Smooth muscle cell (in vitro differentiated cells): ENCODE data around the gene CBX7. TPM values are rescaled to one million over a fixed set of nuclear protein-coding genes. Genes with fewer than 3 reads are reported as not detected.
A peak's percentile ranks its signal among the peaks of the same experiment; 100 is the strongest.
"Not testable (repeated sequence)": the region's sequence is repeated elsewhere in the genome, so short reads cannot be mapped to it uniquely, and the experiment has no call there.

Experiments used
- DNase-seq: peaks from one replicate; lab custom pipeline; 2025; ENCODE audit not compliant: unreplicated experiment; lab: John Stamatoyannopoulos, UW
- H2AFZ ChIP-seq: fragments of 200-600 bp; sonication (generic); 2 replicates; pipeline ENCODE4 v1.6.0; 2016; ENCODE audit warnings: antibody characterized with exemption, low read depth, mild to moderate bottlenecking
- H3F3A ChIP-seq: fragments of 200-600 bp; sonication (generic); 2 replicates; pipeline ENCODE4 v1.6.0; 2017; ENCODE audit warnings: antibody characterized with exemption, low read depth
- H3K27ac ChIP-seq: fragments of 200-600 bp; sonication (generic); 2 replicates; pipeline ENCODE4 v1.5.1; 2016; ENCODE audit warnings: low read depth, mild to moderate bottlenecking
- H3K27me3 ChIP-seq: fragments of 200-600 bp; sonication (generic); 2 replicates; pipeline ENCODE4 v1.6.1; 2016; ENCODE audit warnings: low read depth, mild to moderate bottlenecking
- H3K36me3 ChIP-seq: fragments of 200-600 bp; sonication (generic); 2 replicates; pipeline ENCODE4 v1.5.1; 2016; ENCODE audit warnings: low read depth
- H3K4me1 ChIP-seq: fragments of 200-600 bp; sonication (generic); 2 replicates; pipeline ENCODE4 v1.5.1; 2016; ENCODE audit warnings: low read depth
- H3K4me2 ChIP-seq: fragments of 200-600 bp; sonication (generic); 2 replicates; pipeline ENCODE4 v1.6.0; 2016; ENCODE audit warnings: mild to moderate bottlenecking
- H3K4me3 ChIP-seq: fragments of 200-600 bp; sonication (generic); 2 replicates; pipeline ENCODE4 v1.5.1; 2016; ENCODE audit warnings: mild to moderate bottlenecking
- H3K79me2 ChIP-seq: fragments of 200-600 bp; sonication (generic); 2 replicates; pipeline ENCODE4 v1.6.0; 2016; ENCODE audit warnings: low read depth, mild to moderate bottlenecking
- H3K9ac ChIP-seq: fragments of 200-600 bp; sonication (generic); 2 replicates; pipeline ENCODE4 v1.6.0; 2016; ENCODE audit warnings: low read depth
- H3K9me3 ChIP-seq: fragments of 200-600 bp; sonication (generic); replicated peaks from 2 replicates; pipeline ENCODE4 v1.5.1; 2016; ENCODE audit warnings: low read depth
- H4K20me1 ChIP-seq: fragments of 200-600 bp; sonication (generic); 2 replicates; pipeline ENCODE4 v1.6.0; 2016; ENCODE audit warnings: low read depth
- CTCF ChIP-seq: fragments of 200-600 bp; sonication (generic); IDR thresholded peaks from 2 replicates; pipeline ENCODE4 v1.5.1; 2017; ENCODE audit warnings: borderline replicate concordance, mild to moderate bottlenecking, antibody characterized with exemption; ENCODE audit not compliant: insufficient read depth, poor library complexity, severe bottlenecking
- WGBS: methylation state at CpG from one replicate; pipeline ENCODE4 v1.1.7; 2016; ENCODE audit warnings: low lambda C conversion rate; 5-methylcytosine and 5-hydroxymethylcytosine counted together
- polyA plus RNA-seq: library from polyadenylated mRNA; unstranded; fragments of >200 nt; fragmentation: Nextera tagmentation; extraction: Ambion mirVana; gene quantifications from 2 replicates; pipeline ENCODE4 v1.2.1, GENCODE V29; 2016
- total RNA-seq: library from RNA; depleted of rRNA; stranded (reverse); fragments of >200 nt; gene quantifications from 2 replicates; pipeline ENCODE4 v1.2.3, GENCODE V29; 2014

The CBX7 gene
- total and polyA plus RNA-seq, 2 experiments from 2014 or later: 0.40 to 1.7 TPM

DNA sequence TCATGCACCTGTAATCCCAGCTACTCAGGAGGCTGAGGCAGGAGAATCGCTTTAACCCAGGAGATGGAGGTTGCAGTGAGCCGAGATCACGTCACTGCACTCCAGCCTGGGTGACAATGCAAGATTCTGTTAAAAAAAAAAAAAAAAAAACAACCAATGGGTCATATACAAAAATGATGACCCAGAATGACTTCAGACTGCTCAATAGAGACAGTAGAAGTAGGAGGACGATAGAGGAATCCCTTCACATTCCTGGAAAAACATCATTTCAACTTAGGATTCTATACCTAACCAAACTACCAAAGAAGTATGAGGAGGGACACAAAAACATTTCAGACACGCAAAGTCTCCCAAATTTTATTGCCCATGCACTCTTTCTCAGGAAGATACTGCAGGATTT lies 14.1 kb upstream of the CBX7 start:
- Histone ChIP-seq H3K4me3 (no peak overlapping the region), H4K20me1 (no peaks in the 10 kb centered on the region), H3K4me1 (peaks cover 7% of the 10 kb centered on the region), H3F3A (no peaks in the 10 kb centered on the region), H3K9me3 (no peaks in the 10 kb centered on the region), H3K36me3 (no peaks in the 10 kb centered on the region), H2AFZ (no peak overlapping the region), H3K27ac (no peak overlapping the region), H3K27me3 (no peaks in the 10 kb centered on the region), H3K4me2 (no peak overlapping the region), H3K9ac (no peak overlapping the region), H3K79me2 (no peaks in the 10 kb centered on the region)
- no peak for DNase-seq
- no peak for TF ChIP-seq CTCF
- 90% methylated on average over 5 of the region's 5 CpGs for WGBS

- not testable (repeated sequence) for H3F3A ChIP-seq, H3K4me3 ChIP-seq, H3K4me2 ChIP-seq, H3K4me1 ChIP-seq, H3K9ac ChIP-seq, H4K20me1 ChIP-seq, DNase-seq, H3K27ac ChIP-seq, H3K36me3 ChIP-seq, H3K9me3 ChIP-seq, H3K79me2 ChIP-seq, H2AFZ ChIP-seq
- peaks cover 17% of the 10 kb centered on the region for H3K27me3 ChIP-seq
- 94% methylated on average over 8 of the region's 8 CpGs for WGBS
Measured at GRCh38 chr22:39156093-39156492, 3.6 kb upstream of the CBX7 start.

DNA sequence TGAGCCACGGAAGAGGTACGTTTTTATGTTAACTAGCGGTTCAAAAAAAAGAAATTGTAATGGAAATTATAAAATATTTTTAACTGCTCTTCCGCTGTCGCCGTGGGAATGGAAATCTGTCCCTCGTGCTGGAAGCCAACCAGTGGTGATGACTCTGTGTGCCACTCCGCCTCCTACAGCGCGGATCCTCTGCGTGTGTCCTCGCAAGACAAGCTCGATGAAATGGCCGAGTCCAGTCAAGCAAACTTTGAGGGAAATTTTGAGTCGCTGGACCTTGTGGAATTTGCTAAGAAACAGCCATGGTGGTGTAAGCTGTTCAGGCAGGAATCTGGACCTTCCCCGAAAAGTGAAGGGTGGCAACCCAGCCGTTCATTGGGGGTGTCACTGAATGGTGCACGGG lies 2.9 kb upstream of the CBX7 start:
- no peak for TF ChIP-seq CTCF

DNA sequence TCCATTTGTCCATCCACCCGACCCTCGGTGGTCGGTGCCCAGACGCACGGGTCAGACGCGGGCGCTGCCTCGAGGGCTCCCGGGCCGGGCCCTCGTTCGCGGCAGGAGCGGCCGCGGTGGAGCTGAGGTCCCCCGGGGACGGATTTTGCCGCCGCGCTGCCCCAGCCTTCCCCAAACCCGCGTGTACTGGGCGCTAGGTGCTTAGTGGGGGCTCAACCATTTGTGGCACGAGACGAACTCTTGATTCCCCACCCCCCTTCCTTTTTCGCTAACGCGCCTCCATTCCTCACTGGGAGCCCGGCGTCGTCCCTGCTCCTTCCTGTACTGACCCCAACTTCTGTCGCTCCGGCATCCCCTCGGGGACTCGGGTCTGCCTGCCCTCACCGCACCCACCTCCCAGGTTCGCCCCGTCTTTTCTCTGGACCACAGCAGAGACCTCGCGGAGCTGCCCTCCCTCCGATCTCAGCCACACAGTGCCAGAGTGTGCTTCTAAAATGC lies 789 bp upstream of the CBX7 start:
- TF ChIP-seq CTCF: no peak
- Histone ChIP-seq H3K27ac (no peak overlapping the region), H3K4me3 (peak overlapping the region; percentile 54), H3K79me2 (no peaks in the 10 kb centered on the region), H3K4me2 (peak overlapping the region; percentile 93), H3K36me3 (no peaks in the 10 kb centered on the region), H2AFZ (peak overlapping the region; percentile 76), H3K9ac (peak overlapping the region; percentile 22), H4K20me1 (no peaks in the 10 kb centered on the region), H3F3A (peaks cover 7% of the 10 kb centered on the region), H3K4me1 (no peaks in the 10 kb centered on the region), H3K27me3 (peaks cover 17% of the 10 kb centered on the region), H3K9me3 (no peaks in the 10 kb centered on the region)
- no peak for DNase-seq
- WGBS: 9% methylated on average over 37 of the region's 43 CpGs

More for the DNA sequence above, 2.9 kb upstream of the CBX7 start:
- H3F3A ChIP-seq: peaks cover 7% of the 10 kb centered on the region
- H3K27me3 ChIP-seq: peaks cover 17% of the 10 kb centered on the region
- H4K20me1 ChIP-seq: no peaks in the 10 kb centered on the region
- no peak overlapping the region for H3K4me3 ChIP-seq
- no peaks in the 10 kb centered on the region for H3K9me3 ChIP-seq
- H3K9ac ChIP-seq: no peak overlapping the region
- DNase-seq: no peak
- H3K27ac ChIP-seq: no peak overlapping the region
- H2AFZ ChIP-seq: no peak overlapping the region
- no peaks in the 10 kb centered on the region for H3K4me1 ChIP-seq
- no peaks in the 10 kb centered on the region for H3K36me3 ChIP-seq
- no peaks in the 10 kb centered on the region for H3K79me2 ChIP-seq
- H3K4me2 ChIP-seq: no peak overlapping the region
- WGBS: 94% methylated on average over 18 of the region's 18 CpGs
